22Rv1 (cell line): ENCODE results near the gene LYPD8.

Experiments used
- H3K27ac ChIP-seq: fragments of 450-650 bp; 2 replicates; pipeline ENCODE4 v1.5.1; 2017
- CTCF ChIP-seq: fragments of 450-650 bp; IDR thresholded peaks from 2 replicates; pipeline ENCODE4 v1.5.1; 2017; ENCODE audit warnings: mild to moderate bottlenecking
- ZFX ChIP-seq: fragments of 450-650 bp; IDR thresholded peaks from 2 replicates; pipeline ENCODE4 v1.6.1; 2017; ENCODE audit warnings: antibody characterized with exemption, borderline replicate concordance

Gene LYPD8

GRCh38 chr1:248730507-248731335 lies 24.8 kb downstream of the LYPD8 start:
- TF ChIP-seq ZFX (no peak), CTCF (no peak)

GRCh38 chr1:248714248-248714647 lies 41.3 kb downstream of the LYPD8 start:
- H3K27ac ChIP-seq = no peak overlapping the region
- TF ChIP-seq ZFX = no peak
- TF ChIP-seq CTCF = no peak

More at GRCh38 chr1:248730507-248731335, 24.8 kb downstream of the LYPD8 start:
- no peak overlapping the region for H3K27ac ChIP-seq

DNA sequence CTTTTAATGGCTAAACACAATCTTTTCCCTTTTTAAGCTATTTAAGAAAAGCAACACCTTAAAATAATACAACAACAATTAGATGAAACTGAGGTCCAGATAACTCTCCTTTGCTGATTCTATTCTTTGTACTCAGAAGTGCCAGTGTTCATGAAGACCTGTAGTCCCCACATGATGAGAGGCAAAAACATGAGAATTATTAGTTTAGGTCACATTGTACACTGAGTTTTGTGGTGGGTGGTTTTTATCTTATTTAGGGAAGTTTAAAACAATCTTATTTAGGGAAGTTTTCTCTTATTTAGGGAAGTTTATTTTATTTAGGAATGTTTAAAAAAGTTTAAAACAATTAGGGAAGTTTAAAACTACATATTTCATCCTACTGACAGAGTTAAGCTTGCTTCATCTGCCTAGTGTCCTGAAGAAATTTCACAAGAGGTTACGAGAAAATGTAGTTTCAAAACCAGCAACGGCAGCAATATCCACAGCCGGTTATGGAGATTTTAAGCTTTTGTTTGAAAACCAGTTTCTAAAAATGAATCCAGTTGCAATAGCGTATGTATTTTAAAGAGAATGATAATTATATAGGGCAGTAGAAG lies 45.2 kb downstream of the LYPD8 start:
- no peak for TF ChIP-seq CTCF
- no peak for TF ChIP-seq ZFX
- H3K27ac ChIP-seq = no peak overlapping the region

- H3K27ac ChIP-seq = no peak overlapping the region
- TF ChIP-seq CTCF (no peak), ZFX (no peak)
These were observed 51.0 kb downstream of the LYPD8 start for GRCh38 chr1:248704606-248705005.

- TF ChIP-seq ZFX = no peak
- TF ChIP-seq CTCF = peak; percentile 23; the same call in 1 of the 2 replicates
- H3K27ac ChIP-seq = no peak overlapping the region
These were observed 51.9 kb downstream of the LYPD8 start for GRCh38 chr1:248703674-248704073.

GRCh38 chr1:248702714-248703113 lies 52.8 kb downstream of the LYPD8 start, which contains the start of gene OR14I1:
Gene OR14I1 (minus strand): TSS chr1:248702766.
- no peak within 1 kb of the TSS for H3K27ac ChIP-seq
- no peak for TF ChIP-seq CTCF
- no peak for TF ChIP-seq ZFX

GRCh38 chr1:248699099-248699498 lies 56.5 kb downstream of the LYPD8 start:
- H3K27ac ChIP-seq = no peak overlapping the region
- TF ChIP-seq CTCF = no peak
- TF ChIP-seq ZFX = no peak
